Breast epithelium (tissue), 3 donors: ENCODE data around the gene CD44.

Source experiments
- POLR2A ChIP-seq: fragments of 450-650 bp; IDR thresholded peaks from one replicate; pipeline ENCODE4 v1.6.1; 2016; ENCODE audit warnings: antibody characterized with exemption, mild to moderate bottlenecking, moderate library complexity
- TF ChIP-seq, protein P1 (sequence below), 3 donors: fragments of 450-650 bp; IDR thresholded peaks; one replicate each; pipeline ENCODE4 v1.5.1; 2016 to 2017; ENCODE audit warnings: antibody characterized with exemption in 3 of 3, mild to moderate bottlenecking in 3 of 3, moderate library complexity in 3 of 3

DNA sequence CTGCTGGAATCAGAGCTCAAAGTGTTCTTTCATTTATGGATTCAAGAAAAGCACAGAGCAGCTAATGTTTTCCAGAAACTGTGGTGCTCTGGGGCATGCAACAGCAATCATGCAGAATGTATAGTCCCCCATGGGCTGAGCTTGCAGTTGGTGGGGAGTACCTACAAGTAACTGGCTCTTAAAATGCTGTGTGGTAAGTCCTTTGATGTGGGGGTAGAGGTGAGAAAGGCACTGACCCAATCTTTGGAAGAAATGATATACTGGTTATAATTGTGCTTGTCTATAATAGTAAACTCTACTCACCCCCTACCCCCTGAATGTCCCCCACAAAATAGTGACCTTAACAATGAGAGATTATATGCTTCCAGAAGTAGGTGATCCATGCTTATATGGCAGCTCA is 29.1 kb upstream of the CD44 start:
- TF ChIP-seq, protein P1, sequence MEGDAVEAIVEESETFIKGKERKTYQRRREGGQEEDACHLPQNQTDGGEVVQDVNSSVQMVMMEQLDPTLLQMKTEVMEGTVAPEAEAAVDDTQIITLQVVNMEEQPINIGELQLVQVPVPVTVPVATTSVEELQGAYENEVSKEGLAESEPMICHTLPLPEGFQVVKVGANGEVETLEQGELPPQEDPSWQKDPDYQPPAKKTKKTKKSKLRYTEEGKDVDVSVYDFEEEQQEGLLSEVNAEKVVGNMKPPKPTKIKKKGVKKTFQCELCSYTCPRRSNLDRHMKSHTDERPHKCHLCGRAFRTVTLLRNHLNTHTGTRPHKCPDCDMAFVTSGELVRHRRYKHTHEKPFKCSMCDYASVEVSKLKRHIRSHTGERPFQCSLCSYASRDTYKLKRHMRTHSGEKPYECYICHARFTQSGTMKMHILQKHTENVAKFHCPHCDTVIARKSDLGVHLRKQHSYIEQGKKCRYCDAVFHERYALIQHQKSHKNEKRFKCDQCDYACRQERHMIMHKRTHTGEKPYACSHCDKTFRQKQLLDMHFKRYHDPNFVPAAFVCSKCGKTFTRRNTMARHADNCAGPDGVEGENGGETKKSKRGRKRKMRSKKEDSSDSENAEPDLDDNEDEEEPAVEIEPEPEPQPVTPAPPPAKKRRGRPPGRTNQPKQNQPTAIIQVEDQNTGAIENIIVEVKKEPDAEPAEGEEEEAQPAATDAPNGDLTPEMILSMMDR (IDR thresholded peaks at IDR 0.05) = no peak
- TF ChIP-seq POLR2A = no peak
